ENCODE results near the gene PRSS53.

The PRSS53 gene

GRCh38 chr16:31050280-31051030, 38.3 kb downstream of the PRSS53 start:
- H3K9ac ChIP-seq (ENCODE audit: low read length): no peak overlapping the region
- H2AFZ ChIP-seq (ENCODE audit: low read length): no peak overlapping the region
- H3K4me2 ChIP-seq (ENCODE audit: low read depth, low read length): no peak overlapping the region
- H4K20me1 ChIP-seq (ENCODE audit: insufficient read depth, low read length): no peaks in the 10 kb centered on the region
- no peaks in the 10 kb centered on the region for H3F3A ChIP-seq (ENCODE audit: insufficient read depth, low read length)
- H3K4me1 ChIP-seq (ENCODE audit: low read length): no peaks in the 10 kb centered on the region
- H3K79me2 ChIP-seq (ENCODE audit: low read length): no peaks in the 10 kb centered on the region
- no peaks in the 10 kb centered on the region for H3K27me3 ChIP-seq (replicated peaks; ENCODE audit: insufficient read depth, low read length)
- H3K27ac ChIP-seq (ENCODE audit: low read length): no peak overlapping the region
- H3K9me2 ChIP-seq (replicated peaks; ENCODE audit: insufficient read depth, low read length): no peaks in the 10 kb centered on the region
- no peak for DNase-seq
- H3K4me3 ChIP-seq (ENCODE audit: low read length): no peak overlapping the region
- TF ChIP-seq EZH2phosphoT487 (IDR thresholded peaks at IDR 0.05; ENCODE audit: low read length): no peak
- no peak for TF ChIP-seq EZH2 (optimal IDR thresholded peaks at IDR 0.05; ENCODE audit: low read depth, low read length)
- TF ChIP-seq CTCF (IDR thresholded peaks at IDR 0.05; ENCODE audit: low read length): no peak
- no peaks in the 10 kb centered on the region for H3K36me3 ChIP-seq (replicated peaks; ENCODE audit: insufficient read depth, low read length)
- H3K9me3 ChIP-seq (replicated peaks; ENCODE audit: insufficient read depth, low read length): no peaks in the 10 kb centered on the region

- Histone ChIP-seq H3K4me2 (ENCODE audit: low read depth, low read length) (no peak overlapping the region), H3K9ac (ENCODE audit: low read length) (no peak overlapping the region), H2AFZ (ENCODE audit: low read length) (no peak overlapping the region), H3K27ac (ENCODE audit: low read length) (no peak overlapping the region), H3K4me1 (ENCODE audit: low read length) (no peaks in the 10 kb centered on the region), H3F3A (ENCODE audit: insufficient read depth, low read length) (no peaks in the 10 kb centered on the region), H3K4me3 (ENCODE audit: low read length) (no peak overlapping the region), H3K27me3 (replicated peaks; ENCODE audit: insufficient read depth, low read length) (no peaks in the 10 kb centered on the region), H3K9me2 (replicated peaks; ENCODE audit: insufficient read depth, low read length) (no peaks in the 10 kb centered on the region), H3K9me3 (replicated peaks; ENCODE audit: insufficient read depth, low read length) (no peaks in the 10 kb centered on the region), H3K36me3 (replicated peaks; ENCODE audit: insufficient read depth, low read length) (no peaks in the 10 kb centered on the region), H4K20me1 (ENCODE audit: insufficient read depth, low read length) (no peaks in the 10 kb centered on the region), H3K79me2 (ENCODE audit: low read length) (no peaks in the 10 kb centered on the region)
- no peak for DNase-seq
- no peak for TF ChIP-seq EZH2phosphoT487 (IDR thresholded peaks at IDR 0.05; ENCODE audit: low read length)
- no peak for TF ChIP-seq CTCF (IDR thresholded peaks at IDR 0.05; ENCODE audit: low read length)
- TF ChIP-seq EZH2 (optimal IDR thresholded peaks at IDR 0.05; ENCODE audit: low read depth, low read length): no peak
Measured at GRCh38 chr16:31043898-31044481, 44.8 kb downstream of the PRSS53 start.

GRCh38 chr16:31043352-31043751, 45.4 kb downstream of the PRSS53 start:
- Histone ChIP-seq H3K36me3 (replicated peaks; ENCODE audit: insufficient read depth, low read length) (no peaks in the 10 kb centered on the region), H3K9me3 (replicated peaks; ENCODE audit: insufficient read depth, low read length) (no peaks in the 10 kb centered on the region), H3K79me2 (ENCODE audit: low read length) (no peaks in the 10 kb centered on the region), H3F3A (ENCODE audit: insufficient read depth, low read length) (no peaks in the 10 kb centered on the region), H2AFZ (ENCODE audit: low read length) (no peak overlapping the region), H3K27ac (ENCODE audit: low read length) (no peak overlapping the region), H3K27me3 (replicated peaks; ENCODE audit: insufficient read depth, low read length) (no peaks in the 10 kb centered on the region), H4K20me1 (ENCODE audit: insufficient read depth, low read length) (no peaks in the 10 kb centered on the region), H3K4me3 (ENCODE audit: low read length) (no peak overlapping the region), H3K4me1 (ENCODE audit: low read length) (no peaks in the 10 kb centered on the region), H3K4me2 (ENCODE audit: low read depth, low read length) (no peak overlapping the region), H3K9ac (ENCODE audit: low read length) (no peak overlapping the region), H3K9me2 (replicated peaks; ENCODE audit: insufficient read depth, low read length) (no peaks in the 10 kb centered on the region)
- no peak for DNase-seq
- no peak for TF ChIP-seq EZH2phosphoT487 (IDR thresholded peaks at IDR 0.05; ENCODE audit: low read length)
- no peak for TF ChIP-seq CTCF (IDR thresholded peaks at IDR 0.05; ENCODE audit: low read length)
- no peak for TF ChIP-seq EZH2 (optimal IDR thresholded peaks at IDR 0.05; ENCODE audit: low read depth, low read length)
